GM12873 (cell line): ENCODE data around the gene ZBTB8B.

ENCODE experiments used
- TF ChIP-seq, protein P1 (sequence below): IDR thresholded peaks from 2 replicates; pipeline ENCODE4 v1.5.1; 2012; ENCODE audit warnings: low read depth, mild to moderate bottlenecking, moderate library complexity, low read length, control low read depth; ENCODE audit not compliant: insufficient read depth; ENCODE audit errors: missing control alignments

Gene ZBTB8B

DNA sequence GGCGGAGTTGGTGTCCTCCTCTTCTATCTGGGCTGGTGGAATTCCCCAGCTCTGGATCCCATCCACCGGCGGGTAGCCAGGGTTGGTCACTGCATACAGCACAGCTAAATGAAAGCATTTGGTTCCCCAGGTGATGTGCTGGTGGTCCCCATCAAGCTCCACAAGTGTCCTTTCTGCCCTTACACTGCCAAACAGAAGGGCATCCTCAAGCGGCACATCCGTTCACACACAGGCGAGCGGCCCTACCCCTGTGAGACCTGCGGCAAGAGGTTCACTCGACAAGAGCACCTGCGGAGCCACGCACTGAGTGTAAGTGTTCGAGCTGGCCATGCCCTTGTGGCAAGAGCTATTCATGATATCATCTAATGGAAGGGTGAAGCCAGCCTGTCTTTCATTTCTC, 15.9 kb downstream of the ZBTB8B start:
- TF ChIP-seq, protein P1, sequence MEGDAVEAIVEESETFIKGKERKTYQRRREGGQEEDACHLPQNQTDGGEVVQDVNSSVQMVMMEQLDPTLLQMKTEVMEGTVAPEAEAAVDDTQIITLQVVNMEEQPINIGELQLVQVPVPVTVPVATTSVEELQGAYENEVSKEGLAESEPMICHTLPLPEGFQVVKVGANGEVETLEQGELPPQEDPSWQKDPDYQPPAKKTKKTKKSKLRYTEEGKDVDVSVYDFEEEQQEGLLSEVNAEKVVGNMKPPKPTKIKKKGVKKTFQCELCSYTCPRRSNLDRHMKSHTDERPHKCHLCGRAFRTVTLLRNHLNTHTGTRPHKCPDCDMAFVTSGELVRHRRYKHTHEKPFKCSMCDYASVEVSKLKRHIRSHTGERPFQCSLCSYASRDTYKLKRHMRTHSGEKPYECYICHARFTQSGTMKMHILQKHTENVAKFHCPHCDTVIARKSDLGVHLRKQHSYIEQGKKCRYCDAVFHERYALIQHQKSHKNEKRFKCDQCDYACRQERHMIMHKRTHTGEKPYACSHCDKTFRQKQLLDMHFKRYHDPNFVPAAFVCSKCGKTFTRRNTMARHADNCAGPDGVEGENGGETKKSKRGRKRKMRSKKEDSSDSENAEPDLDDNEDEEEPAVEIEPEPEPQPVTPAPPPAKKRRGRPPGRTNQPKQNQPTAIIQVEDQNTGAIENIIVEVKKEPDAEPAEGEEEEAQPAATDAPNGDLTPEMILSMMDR = no peak

DNA sequence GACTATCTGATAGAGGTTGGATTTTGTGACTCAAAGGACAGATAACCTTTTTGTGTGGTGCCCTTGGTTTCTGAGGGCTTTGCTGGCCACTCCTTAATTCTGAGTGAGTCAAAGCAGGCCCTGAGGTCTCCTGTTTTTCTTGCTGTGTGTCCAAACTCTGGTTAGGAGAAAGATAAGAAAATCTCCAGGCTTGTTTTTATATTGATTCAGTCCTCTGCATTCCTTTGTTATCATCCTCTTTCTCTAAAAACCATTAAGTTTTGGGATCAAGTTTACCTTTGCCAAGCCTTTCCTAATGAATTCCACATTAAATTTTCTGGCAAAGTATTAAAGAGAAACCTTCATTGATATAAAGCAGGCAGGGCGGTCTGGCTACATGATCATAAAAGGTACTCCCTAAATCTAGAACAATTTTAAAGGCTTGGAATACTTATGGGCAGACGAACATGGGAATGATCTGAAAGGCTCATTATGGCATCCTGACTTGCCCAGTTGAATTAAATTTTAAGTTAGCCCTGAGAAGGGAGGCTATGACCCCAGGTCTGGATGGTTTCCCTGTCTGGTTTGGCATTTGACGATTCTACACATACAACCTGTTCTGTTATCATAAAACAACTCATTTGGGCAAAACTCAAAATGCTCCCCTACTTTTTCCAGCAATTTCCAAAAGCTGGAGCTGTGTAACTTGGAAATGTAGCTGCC, 20.8 kb downstream of the ZBTB8B start:
- TF ChIP-seq, protein P1 = no peak

DNA sequence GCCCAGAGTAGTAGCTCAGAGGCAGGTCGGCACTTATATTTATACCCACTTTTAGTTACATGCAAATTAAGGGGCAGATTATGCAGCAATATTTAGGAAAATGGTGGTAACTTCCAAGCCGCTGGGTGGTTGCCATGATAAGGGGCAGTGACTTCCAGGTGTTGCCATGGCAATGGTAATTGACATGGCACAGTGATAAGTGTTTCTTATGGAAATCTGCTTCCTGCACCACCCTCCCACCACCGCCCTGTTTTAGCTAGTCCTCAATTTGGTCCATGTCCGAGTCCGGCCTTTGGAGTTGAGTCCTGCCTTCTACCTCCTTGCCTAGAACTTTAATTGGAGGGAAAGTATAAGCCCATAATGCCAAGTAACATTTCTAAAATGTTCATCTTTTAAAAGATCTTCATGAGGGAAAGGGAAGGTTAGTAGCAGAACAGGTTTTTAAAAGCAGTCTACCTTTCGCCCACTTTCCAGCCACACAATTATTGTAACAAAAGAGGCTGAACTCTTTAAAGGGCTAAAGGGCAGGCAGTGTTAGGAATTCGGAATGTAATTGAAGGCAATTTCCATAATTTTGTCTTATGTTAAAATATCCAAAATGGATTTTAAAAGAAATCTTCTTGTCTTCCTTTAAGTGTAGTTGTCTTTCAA, 21.7 kb downstream of the ZBTB8B start:
- TF ChIP-seq, protein P1 = no peak

DNA sequence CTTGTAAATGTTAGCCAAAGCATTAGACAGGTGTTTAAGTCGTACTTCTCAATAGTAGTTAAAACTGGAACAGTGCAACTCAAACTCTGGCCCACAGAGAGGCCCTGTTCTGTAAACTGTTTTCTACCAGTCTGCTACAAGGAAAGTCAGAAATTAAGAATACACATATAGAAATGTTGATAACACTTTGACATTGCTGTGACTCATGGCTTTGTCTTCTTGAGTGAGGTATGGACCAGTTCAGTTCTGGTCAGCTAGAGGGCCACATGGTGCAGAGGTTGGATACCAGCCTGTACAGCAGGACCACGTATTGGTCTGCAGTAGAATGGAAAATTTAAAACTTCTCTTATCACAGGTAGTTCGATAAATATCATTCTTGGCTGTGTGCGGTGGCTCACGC, 22.3 kb downstream of the ZBTB8B start:
- TF ChIP-seq, protein P1 = no peak

DNA sequence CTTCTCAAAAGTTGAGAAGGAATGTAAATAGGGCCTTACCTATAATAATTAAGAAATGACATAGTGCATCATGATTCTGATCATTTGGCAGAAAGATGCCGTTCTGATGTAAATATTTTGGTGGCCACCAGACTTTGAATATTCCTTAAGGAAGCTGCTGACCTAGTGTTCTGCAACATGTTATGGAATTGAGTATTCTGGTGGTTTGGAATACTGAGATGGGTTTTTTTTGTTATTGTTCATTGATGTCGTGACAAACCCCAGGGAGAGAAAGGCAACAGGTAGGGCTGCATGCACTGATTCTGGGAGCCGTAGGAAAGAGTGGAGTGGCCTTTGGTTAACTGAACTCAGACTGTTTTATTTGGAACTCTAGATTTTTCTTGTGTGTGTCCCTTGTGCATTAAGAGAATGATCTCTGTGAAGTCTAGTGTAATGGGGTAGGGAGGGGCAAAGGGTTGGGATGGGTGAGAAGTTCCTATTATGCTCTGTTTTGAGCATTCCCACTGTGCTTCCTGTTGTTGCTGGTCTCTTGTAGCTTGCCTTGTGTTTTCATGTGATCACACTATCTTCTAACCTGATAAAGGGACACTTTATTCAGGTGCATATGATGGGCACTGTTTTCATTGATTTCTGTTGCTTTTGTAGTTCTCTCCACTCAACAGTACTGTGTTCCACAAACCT, 25.0 kb downstream of the ZBTB8B start:
- TF ChIP-seq, protein P1 = no peak

DNA sequence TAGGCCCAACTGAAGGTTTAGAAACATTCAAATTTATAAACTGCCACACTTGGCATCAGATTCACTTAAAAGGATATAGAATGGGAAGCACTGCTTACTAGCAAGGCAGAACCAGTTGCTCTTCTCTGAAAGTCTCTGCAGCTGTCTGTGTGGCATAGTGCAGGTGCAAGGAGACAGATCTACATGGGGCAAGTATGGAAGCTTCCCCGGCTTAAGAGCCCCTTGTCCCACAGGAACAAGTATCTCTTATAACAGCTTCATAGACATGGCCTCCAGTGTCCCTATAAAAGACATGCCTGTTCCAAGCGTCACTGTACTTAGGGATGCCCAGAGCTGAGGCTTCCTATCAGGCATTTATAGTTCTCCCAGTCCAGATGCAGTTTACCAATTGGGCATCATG, 26.5 kb downstream of the ZBTB8B start:
- TF ChIP-seq, protein P1 = no peak

DNA sequence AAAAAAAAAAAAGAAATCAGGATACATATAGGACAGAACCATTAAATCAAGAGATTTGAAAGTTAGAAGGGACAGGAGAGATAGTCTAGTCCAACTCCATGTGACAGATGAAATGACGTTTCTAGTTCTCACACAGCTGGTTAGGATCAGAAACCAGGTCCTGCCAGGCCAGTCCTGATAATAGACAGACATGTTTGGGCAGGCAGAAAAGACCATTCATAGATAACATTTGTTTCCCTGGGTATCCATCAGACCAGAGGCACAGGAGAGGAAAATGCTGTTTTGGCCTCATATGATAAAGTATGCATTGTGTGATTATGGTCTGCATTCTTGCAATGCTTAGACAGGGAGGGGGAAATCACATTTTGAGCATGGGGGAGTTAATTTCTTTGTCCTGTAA, 29.3 kb downstream of the ZBTB8B start:
- TF ChIP-seq, protein P1 = no peak
